ENCODE results near the gene ULK1. TPM values are rescaled to one million over a fixed set of nuclear protein-coding genes. Genes with fewer than 3 reads are reported as not detected.
A peak's percentile ranks its signal among the peaks of the same experiment; 100 is the strongest.

Gene ULK1
- total RNA-seq, 2 donors from 2014 or later: 20.3 to 31.9 TPM

DNA sequence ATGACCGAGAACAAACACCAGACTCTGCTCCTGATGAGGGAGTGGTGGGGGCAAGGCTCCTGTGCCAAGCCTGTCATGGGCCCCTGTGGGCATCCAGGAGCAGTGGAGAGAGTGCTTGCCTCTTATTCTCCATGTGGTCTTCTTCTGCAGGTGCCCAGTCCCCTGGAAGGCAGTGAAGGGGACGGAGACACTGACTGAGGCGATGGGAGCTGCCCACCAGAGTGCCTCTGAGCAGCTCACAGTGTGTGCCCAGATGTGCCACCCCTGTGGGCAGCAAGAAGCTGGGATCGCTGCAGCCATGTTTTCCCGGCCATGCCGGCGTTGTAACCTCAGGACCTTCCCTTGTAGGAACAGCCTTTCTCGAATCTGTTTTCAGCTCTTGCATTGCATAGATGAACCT is 49.0 kb downstream of the ULK1 start:
- Histone ChIP-seq H3K27ac (no peak overlapping the region), H3K9me3 (no peaks in the 10 kb centered on the region), H3K36me3 (no peaks in the 10 kb centered on the region), H3K9ac (ENCODE audit: low read depth in 2 of 2, low read length in 2 of 2) (no peak overlapping the region), H3K27me3 (no peaks in the 10 kb centered on the region), H3K4me3 (no peak overlapping the region), H3K4me1 (no peaks in the 10 kb centered on the region)
- TF ChIP-seq, protein P1, sequence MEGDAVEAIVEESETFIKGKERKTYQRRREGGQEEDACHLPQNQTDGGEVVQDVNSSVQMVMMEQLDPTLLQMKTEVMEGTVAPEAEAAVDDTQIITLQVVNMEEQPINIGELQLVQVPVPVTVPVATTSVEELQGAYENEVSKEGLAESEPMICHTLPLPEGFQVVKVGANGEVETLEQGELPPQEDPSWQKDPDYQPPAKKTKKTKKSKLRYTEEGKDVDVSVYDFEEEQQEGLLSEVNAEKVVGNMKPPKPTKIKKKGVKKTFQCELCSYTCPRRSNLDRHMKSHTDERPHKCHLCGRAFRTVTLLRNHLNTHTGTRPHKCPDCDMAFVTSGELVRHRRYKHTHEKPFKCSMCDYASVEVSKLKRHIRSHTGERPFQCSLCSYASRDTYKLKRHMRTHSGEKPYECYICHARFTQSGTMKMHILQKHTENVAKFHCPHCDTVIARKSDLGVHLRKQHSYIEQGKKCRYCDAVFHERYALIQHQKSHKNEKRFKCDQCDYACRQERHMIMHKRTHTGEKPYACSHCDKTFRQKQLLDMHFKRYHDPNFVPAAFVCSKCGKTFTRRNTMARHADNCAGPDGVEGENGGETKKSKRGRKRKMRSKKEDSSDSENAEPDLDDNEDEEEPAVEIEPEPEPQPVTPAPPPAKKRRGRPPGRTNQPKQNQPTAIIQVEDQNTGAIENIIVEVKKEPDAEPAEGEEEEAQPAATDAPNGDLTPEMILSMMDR (IDR thresholded peaks at IDR 0.05): no peak
- intact Hi-C loops (cut with DNase I): loop anchor here (10.0 kb wide), 2 partner anchors 49 to 89 kb away; partner anchors contain the start of gene ULK1
- DNase-seq: no peak

DNA sequence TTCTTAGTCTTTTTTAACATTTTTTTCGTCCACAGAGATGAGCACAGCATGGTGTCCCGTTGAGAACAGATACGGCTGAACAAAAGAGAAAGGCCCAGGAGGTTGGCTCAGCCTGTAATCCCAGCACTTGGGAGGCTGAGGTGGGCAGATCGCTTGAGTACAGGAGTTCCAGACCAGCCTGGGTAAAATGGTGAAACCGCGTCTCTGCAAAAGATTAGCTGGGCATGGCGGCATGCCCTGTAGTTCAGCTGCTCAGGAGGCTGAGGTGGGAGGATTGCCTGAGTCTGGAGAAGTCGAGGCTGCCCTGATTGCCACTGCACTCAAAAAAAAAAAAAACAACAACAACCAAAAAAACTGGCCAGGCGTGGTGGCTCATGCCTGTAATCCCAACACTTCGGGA is 49.5 kb downstream of the ULK1 start:
- TF ChIP-seq, protein P1 (IDR thresholded peaks at IDR 0.05): no peak
- Histone ChIP-seq H3K36me3 (no peaks in the 10 kb centered on the region), H3K4me1 (no peaks in the 10 kb centered on the region), H3K27me3 (no peaks in the 10 kb centered on the region), H3K4me3 (no peak overlapping the region), H3K27ac (no peak overlapping the region), H3K9ac (ENCODE audit: low read depth in 2 of 2, low read length in 2 of 2) (no peak overlapping the region), H3K9me3 (no peaks in the 10 kb centered on the region)
- intact Hi-C loops (cut with DNase I): loop anchor here (10.0 kb wide), 2 partner anchors 49 to 89 kb away; partner anchors contain the start of gene ULK1
- DNase-seq: no peak

DNA sequence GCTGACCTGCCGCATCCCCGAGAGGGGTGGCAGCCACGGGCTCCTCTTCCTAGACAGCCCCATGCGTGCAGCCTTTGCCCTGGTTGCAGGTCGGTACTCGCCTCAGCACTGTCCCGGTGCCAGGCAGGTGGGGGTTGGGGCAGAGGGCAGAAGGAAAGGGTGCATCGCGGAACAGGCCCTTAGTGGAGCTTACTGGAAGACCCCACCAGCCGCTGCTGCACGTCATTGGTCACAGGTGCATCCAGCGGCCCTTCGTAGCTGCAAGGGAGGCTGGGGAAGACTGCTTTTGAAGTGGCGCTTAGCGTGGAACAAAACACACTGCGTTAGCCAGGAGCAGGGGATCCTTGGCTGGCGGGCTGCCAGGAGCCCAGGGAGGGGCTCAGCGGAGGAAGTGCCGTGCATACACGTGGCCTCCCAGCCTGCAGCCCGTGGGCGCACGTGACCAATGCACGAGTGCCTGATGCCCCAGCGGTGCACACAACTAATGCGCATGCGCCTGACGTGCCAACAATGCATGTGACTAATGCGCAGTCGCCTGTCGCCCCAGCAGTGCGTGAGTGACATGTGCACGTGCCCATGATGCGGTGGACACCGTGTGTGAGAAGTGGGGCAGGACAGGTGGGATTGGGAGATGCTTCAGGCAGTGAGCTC is 50.3 kb downstream of the ULK1 start:
- Histone ChIP-seq H3K27ac (no peak overlapping the region), H3K9ac (ENCODE audit: low read depth in 2 of 2, low read length in 2 of 2) (no peak overlapping the region), H3K4me3 (no peak overlapping the region), H3K9me3 (no peaks in the 10 kb centered on the region), H3K4me1 (no peaks in the 10 kb centered on the region), H3K36me3 (no peaks in the 10 kb centered on the region), H3K27me3 (no peaks in the 10 kb centered on the region)
- TF ChIP-seq, protein P1 (IDR thresholded peaks at IDR 0.05): no peak
- DNase-seq: no peak
- intact Hi-C loops (cut with DNase I): loop anchor here (10.0 kb wide), 2 partner anchors 50 to 90 kb away; partner anchors contain the start of gene ULK1

DNA sequence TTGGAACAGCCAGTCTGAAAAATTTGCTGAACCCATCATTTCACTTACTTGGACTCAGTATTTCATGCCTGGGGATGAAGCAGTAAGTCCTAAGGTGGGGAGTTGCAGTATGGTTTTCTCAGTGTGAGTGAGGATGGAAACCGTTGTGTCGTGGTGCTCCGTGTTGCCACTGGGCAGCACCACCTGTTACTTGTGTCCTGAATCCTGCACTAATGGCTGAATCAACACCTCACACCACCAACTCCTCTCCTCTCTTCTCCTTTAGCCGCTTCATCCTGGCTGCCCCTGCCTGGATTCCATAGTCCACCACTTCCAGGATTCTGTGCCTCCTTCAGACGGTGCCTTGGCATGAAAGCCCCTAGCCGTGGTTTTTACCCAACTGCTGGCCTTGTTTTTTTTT is 52.3 kb downstream of the ULK1 start:
- DNase-seq: no peak

DNA sequence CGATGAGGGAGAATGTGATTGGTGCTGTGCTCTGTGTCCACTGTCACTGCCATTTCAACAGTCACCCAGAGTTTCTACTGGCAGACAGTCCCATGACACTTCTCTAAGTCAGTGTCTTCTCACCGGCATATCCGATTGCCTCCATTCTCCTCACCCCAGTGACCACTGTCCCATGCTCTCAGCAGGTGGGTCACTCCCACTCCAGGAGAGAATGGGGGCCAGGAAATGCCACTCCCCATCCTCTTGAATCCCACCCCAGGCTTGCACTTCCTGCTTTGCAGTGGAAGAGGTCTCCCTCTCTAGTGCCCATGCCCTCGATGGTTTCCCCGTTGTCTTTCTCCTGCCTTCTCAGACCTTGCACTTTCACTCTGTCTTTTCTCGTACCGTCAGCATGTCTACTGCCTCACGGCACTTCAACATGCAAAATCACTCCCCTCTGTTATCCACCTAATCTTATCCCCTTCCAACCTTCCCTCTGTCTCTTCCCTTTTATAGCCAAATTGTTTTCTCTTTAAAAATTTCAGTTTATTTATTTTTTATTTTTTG is 53.1 kb downstream of the ULK1 start:
- Histone ChIP-seq H3K9me3 (no peaks in the 10 kb centered on the region), H3K36me3 (no peaks in the 10 kb centered on the region), H3K27ac (no peak overlapping the region), H3K27me3 (no peaks in the 10 kb centered on the region), H3K9ac (ENCODE audit: low read depth in 2 of 2, low read length in 2 of 2) (peak overlapping the region in 1 of 2 donors; percentile 24), H3K4me1 (no peaks in the 10 kb centered on the region), H3K4me3 (no peak overlapping the region)
- no peak for DNase-seq
- TF ChIP-seq, protein P1 (IDR thresholded peaks at IDR 0.05): no peak
- intact Hi-C loops (cut with DNase I): loop anchor here (10.0 kb wide), 2 partner anchors 53 to 93 kb away; partner anchors contain the start of gene ULK1

More for the DNA sequence above, 52.3 kb downstream of the ULK1 start:
- no peaks in the 10 kb centered on the region for H3K36me3 ChIP-seq
- intact Hi-C loops (cut with DNase I): loop anchor here (10.0 kb wide), 2 partner anchors 52 to 92 kb away; partner anchors contain the start of gene ULK1
- H3K4me1 ChIP-seq: no peaks in the 10 kb centered on the region
- no peaks in the 10 kb centered on the region for H3K27me3 ChIP-seq
- no peaks in the 10 kb centered on the region for H3K9me3 ChIP-seq
- no peak overlapping the region for H3K27ac ChIP-seq
- H3K4me3 ChIP-seq: no peak overlapping the region
- no peak overlapping the region for H3K9ac ChIP-seq (ENCODE audit: low read depth in 2 of 2, low read length in 2 of 2)
- TF ChIP-seq, protein P1 (IDR thresholded peaks at IDR 0.05): no peak
